Measurements from ENCODE around the gene SAMD14.

GRCh38 chr17:50103941-50104340 lies 26.0 kb downstream of the SAMD14 start:
- no peak for TF ChIP-seq CTCF (conservative IDR thresholded peaks at IDR 0.05 in 1 of 2, IDR thresholded peaks at IDR 0.05 in 1 of 2; ENCODE audit: extremely low read depth in 1 of 2, insufficient read depth in 1 of 2, low read depth in 1 of 2, low read length in 2 of 2)
- TF ChIP-seq EZH2 (IDR thresholded peaks at IDR 0.05; ENCODE audit: borderline replicate concordance, low read length), result no peak

All from mammary epithelial cell (primary cell).